ENCODE results near the gene SFTPB.

GRCh38 chr2:85635011-85635410 is 33.0 kb downstream of the SFTPB start:
- no peak for TF ChIP-seq CTCF (conservative IDR thresholded peaks at IDR 0.05; ENCODE audit: low read length)
- no peak for TF ChIP-seq EZH2phosphoT487 (IDR thresholded peaks at IDR 0.05; ENCODE audit: borderline replicate concordance, low read depth, low read length)
